BLaER1 (cell line): ENCODE results near the gene COL4A2.
A peak's percentile ranks its signal among the peaks of the same experiment; 100 is the strongest.

Experiments used
- H3K27ac ChIP-seq: shearing (Covaris generic); formaldehyde crosslinking; 2 replicates; pipeline ENCODE4 v1.8.1; 2022
- H3K27me3 ChIP-seq: shearing (Covaris generic); formaldehyde crosslinking; 2 replicates; pipeline ENCODE4 v1.8.1; 2022
- H3K36me3 ChIP-seq: shearing (Covaris generic); formaldehyde crosslinking; 2 replicates; pipeline ENCODE4 v1.8.1; 2022
- H3K4me1 ChIP-seq: shearing (Covaris generic); formaldehyde crosslinking; 2 replicates; pipeline ENCODE4 v1.8.1; 2022
- H3K4me2 ChIP-seq: shearing (Covaris generic); formaldehyde crosslinking; 2 replicates; pipeline ENCODE4 v1.8.1; 2022
- H3K4me3 ChIP-seq: shearing (Covaris generic); formaldehyde crosslinking; 2 replicates; pipeline ENCODE4 v1.8.1; 2022
- H3K9ac ChIP-seq: shearing (Covaris generic); formaldehyde crosslinking; 2 replicates; pipeline ENCODE4 v1.8.1; 2022
- H3K9me3 ChIP-seq: shearing (Covaris generic); formaldehyde crosslinking; 2 replicates; pipeline ENCODE4 v1.8.1; 2022
- H4K20me1 ChIP-seq: shearing (Covaris generic); formaldehyde crosslinking; 2 replicates; pipeline ENCODE4 v1.8.1; 2022
- Cebpa-rat ChIP-seq: shearing (Covaris generic); IDR thresholded peaks from 2 replicates; pipeline ENCODE4 v1.8.1; 2022

The COL4A2 gene

DNA sequence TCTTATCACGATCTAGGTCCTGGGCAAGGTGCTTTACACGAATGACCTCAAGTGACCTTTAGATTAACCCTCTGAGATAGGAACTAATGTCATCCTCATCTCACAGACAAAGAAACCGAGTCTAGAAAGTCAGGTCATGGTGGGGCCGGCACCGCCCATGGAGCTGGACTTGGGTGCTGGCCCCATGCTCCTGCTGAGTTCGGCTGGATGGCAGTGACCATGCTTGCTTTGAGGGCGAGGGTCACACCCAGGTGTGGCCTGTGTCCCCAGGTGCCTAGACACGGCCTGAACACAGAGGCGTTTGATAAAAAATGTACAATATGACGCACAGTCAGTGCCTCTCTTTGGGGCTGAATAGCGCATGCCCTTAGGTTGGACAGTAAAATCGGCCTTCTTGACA, 26.8 kb downstream of the COL4A2 start:
- Histone ChIP-seq H3K36me3 (no peaks in the 10 kb centered on the region), H3K4me2 (no peak overlapping the region), H3K9me3 (peaks cover 46% of the 10 kb centered on the region), H3K4me1 (no peaks in the 10 kb centered on the region), H3K4me3 (no peak overlapping the region), H3K9ac (no peak overlapping the region), H3K27ac (no peak overlapping the region), H3K27me3 (no peaks in the 10 kb centered on the region), H4K20me1 (no peaks in the 10 kb centered on the region)
- no peak for TF ChIP-seq Cebpa-rat

DNA sequence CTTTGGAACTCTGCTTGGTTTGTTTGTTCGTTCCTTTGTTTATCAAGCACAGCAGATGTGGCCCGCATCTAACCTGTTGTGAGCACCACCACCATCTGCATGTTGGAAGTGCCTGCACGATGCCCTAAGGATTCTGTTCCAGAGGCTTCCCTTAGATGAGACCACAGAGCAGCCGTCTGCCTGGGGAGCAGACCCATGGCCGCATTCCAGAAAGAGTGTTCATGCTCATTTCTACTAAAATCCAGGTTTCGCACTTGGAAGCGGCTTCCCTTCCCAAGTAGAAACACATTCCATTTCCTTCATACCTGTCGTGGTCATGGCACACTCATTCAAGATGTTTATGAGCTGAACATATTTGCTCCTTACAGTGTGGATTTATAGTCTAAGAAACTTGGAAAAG, 27.2 kb downstream of the COL4A2 start:
- Histone ChIP-seq H4K20me1 (no peaks in the 10 kb centered on the region), H3K27me3 (no peaks in the 10 kb centered on the region), H3K4me1 (no peaks in the 10 kb centered on the region), H3K4me2 (no peak overlapping the region), H3K9ac (no peak overlapping the region), H3K36me3 (no peaks in the 10 kb centered on the region), H3K27ac (no peak overlapping the region), H3K9me3 (peaks cover 46% of the 10 kb centered on the region), H3K4me3 (no peak overlapping the region)
- no peak for TF ChIP-seq Cebpa-rat

GRCh38 chr13:110334841-110335490, 27.9 kb downstream of the COL4A2 start:
- no peak overlapping the region for H3K9ac ChIP-seq
- H3K4me1 ChIP-seq: peaks cover under 1% of the 10 kb centered on the region
- TF ChIP-seq Cebpa-rat: no peak
- H3K9me3 ChIP-seq: peaks cover 46% of the 10 kb centered on the region
- H3K4me3 ChIP-seq: no peak overlapping the region
- H3K27ac ChIP-seq: no peak overlapping the region
- H3K36me3 ChIP-seq: no peaks in the 10 kb centered on the region
- no peaks in the 10 kb centered on the region for H3K27me3 ChIP-seq
- H3K4me2 ChIP-seq: no peak overlapping the region
- no peaks in the 10 kb centered on the region for H4K20me1 ChIP-seq

GRCh38 chr13:110336108-110336507, 29.0 kb downstream of the COL4A2 start:
- Histone ChIP-seq H3K27ac (no peak overlapping the region), H3K4me3 (no peak overlapping the region), H3K36me3 (no peaks in the 10 kb centered on the region), H3K27me3 (no peaks in the 10 kb centered on the region), H3K4me2 (no peak overlapping the region), H3K9ac (no peak overlapping the region), H4K20me1 (no peaks in the 10 kb centered on the region), H3K4me1 (peaks cover 12% of the 10 kb centered on the region), H3K9me3 (peaks cover 46% of the 10 kb centered on the region)
- TF ChIP-seq Cebpa-rat: no peak

- peaks cover 17% of the 10 kb centered on the region for H3K4me1 ChIP-seq
- H3K9ac ChIP-seq: no peak overlapping the region
- H3K4me2 ChIP-seq: no peak overlapping the region
- H3K4me3 ChIP-seq: no peak overlapping the region
- H3K36me3 ChIP-seq: no peaks in the 10 kb centered on the region
- H4K20me1 ChIP-seq: no peaks in the 10 kb centered on the region
- H3K27me3 ChIP-seq: no peaks in the 10 kb centered on the region
- no peak for TF ChIP-seq Cebpa-rat
- no peak overlapping the region for H3K27ac ChIP-seq
- H3K9me3 ChIP-seq: peaks cover 46% of the 10 kb centered on the region
Observed at GRCh38 chr13:110336681-110337080, 29.6 kb downstream of the COL4A2 start.

DNA sequence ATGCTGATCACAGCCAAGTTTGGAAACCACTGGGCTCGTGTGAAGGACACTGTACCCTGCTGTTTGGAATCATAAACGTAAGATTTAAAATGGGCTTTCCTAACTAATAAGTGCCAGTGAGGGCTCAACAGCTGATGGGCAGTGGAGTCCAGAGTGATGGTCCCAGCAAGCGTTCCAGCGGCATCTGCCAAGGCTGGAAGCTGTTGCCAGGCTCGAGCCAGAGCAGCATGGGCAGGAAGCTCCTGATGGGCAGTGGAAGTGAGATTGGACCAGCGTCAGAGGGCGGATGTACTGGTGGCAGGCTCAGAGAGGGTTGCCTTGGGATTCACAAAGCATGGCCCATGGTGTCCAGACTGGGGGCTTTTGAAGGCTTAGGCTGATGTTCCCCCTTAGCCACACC, 30.2 kb downstream of the COL4A2 start:
- Histone ChIP-seq H3K4me1 (peaks cover 17% of the 10 kb centered on the region), H3K4me2 (no peak overlapping the region), H3K9ac (no peak overlapping the region), H3K27me3 (no peaks in the 10 kb centered on the region), H3K27ac (no peak overlapping the region), H3K9me3 (peaks cover 46% of the 10 kb centered on the region), H4K20me1 (no peaks in the 10 kb centered on the region), H3K36me3 (no peaks in the 10 kb centered on the region), H3K4me3 (no peak overlapping the region)
- TF ChIP-seq Cebpa-rat: no peak

GRCh38 chr13:110338441-110339101, 31.5 kb downstream of the COL4A2 start:
- no peak overlapping the region for H3K4me2 ChIP-seq
- peaks cover 17% of the 10 kb centered on the region for H3K4me1 ChIP-seq
- no peaks in the 10 kb centered on the region for H3K27me3 ChIP-seq
- H3K36me3 ChIP-seq: no peaks in the 10 kb centered on the region
- peaks cover 40% of the 10 kb centered on the region for H3K9me3 ChIP-seq
- H3K4me3 ChIP-seq: no peak overlapping the region
- H3K9ac ChIP-seq: no peak overlapping the region
- no peak for TF ChIP-seq Cebpa-rat
- no peaks in the 10 kb centered on the region for H4K20me1 ChIP-seq
- H3K27ac ChIP-seq: no peak overlapping the region

- no peaks in the 10 kb centered on the region for H3K27me3 ChIP-seq
- no peak for TF ChIP-seq Cebpa-rat
- H4K20me1 ChIP-seq: no peaks in the 10 kb centered on the region
- no peaks in the 10 kb centered on the region for H3K36me3 ChIP-seq
- no peak overlapping the region for H3K27ac ChIP-seq
- H3K4me3 ChIP-seq: no peak overlapping the region
- H3K9me3 ChIP-seq: peaks cover 33% of the 10 kb centered on the region
- H3K4me1 ChIP-seq: peaks cover 17% of the 10 kb centered on the region
- H3K4me2 ChIP-seq: no peak overlapping the region
- H3K9ac ChIP-seq: no peak overlapping the region
Observed at GRCh38 chr13:110339263-110339662, 32.2 kb downstream of the COL4A2 start.

DNA sequence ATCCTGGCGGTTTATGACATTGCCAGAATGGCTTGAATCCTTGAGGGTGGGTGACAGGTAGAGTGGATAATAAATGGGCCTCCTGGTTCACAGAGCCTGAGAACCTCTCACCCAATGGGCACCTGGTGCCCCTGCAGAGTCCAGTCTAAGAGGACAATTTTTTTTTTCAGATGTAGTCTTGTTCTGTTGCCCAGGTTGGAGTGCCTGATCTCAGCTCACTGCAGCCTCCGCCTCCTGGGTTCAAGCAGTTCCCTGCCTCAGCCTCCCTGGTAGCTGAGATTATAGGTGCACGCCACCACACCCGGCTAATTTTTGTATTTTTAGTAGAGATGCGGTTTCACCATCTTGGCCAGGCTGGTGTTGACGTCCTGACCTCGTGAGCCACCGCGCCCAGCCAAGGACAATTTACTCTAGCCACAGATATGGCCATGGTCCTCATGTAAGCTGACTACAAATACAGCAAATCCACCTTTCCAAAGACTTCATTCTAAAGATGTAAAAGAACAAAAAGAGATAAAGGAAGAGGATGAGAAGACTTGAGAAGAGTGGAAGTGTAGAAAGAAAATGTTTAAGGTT, 33.0 kb downstream of the COL4A2 start:
- Histone ChIP-seq H3K4me2 (peak overlapping the region; percentile 63), H4K20me1 (no peaks in the 10 kb centered on the region), H3K36me3 (no peaks in the 10 kb centered on the region), H3K9me3 (peaks cover 25% of the 10 kb centered on the region), H3K9ac (no peak overlapping the region), H3K27me3 (no peaks in the 10 kb centered on the region), H3K27ac (no peak overlapping the region), H3K4me1 (peaks cover 17% of the 10 kb centered on the region), H3K4me3 (no peak overlapping the region)
- no peak for TF ChIP-seq Cebpa-rat

DNA sequence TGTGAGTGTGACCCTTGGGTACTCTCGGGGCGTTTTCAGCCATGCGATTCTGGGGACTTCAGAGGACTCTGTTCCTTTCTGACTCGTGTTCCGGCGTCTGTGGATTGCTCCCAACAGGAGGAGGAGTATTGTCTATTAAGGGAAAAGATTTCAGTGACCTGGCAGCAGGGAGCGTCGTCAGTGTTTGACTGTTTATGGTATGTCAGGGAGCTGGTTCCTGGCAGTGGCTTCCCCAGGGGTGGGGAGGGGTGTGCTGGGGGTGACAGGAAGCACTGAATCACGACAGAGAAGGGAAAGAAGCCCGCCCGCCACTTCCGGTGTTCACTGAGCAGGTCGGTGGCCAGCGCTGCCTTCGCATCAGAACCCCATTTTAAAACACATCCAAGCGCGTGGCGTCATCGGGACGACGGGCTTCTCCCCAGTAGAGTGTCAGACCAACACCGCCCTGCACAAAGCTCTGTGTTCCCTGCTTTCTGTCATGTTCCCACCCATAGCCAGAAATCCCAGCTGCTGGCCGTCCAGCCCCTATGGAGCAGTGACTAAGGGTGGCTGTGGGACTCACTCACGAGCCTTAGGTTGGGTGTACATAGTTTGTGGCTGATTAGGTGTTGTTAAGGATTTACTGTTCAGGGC, 33.8 kb downstream of the COL4A2 start:
- no peak for TF ChIP-seq Cebpa-rat
- H3K9ac ChIP-seq: no peak overlapping the region
- no peaks in the 10 kb centered on the region for H3K27me3 ChIP-seq
- H3K4me2 ChIP-seq: peak overlapping the region; percentile 63
- H3K9me3 ChIP-seq: peaks cover 17% of the 10 kb centered on the region
- no peak overlapping the region for H3K27ac ChIP-seq
- no peaks in the 10 kb centered on the region for H4K20me1 ChIP-seq
- H3K4me1 ChIP-seq: peaks cover 17% of the 10 kb centered on the region
- no peaks in the 10 kb centered on the region for H3K36me3 ChIP-seq
- H3K4me3 ChIP-seq: no peak overlapping the region
